ENCODE results near the gene CHAF1B.

CHAF1B gene

DNA sequence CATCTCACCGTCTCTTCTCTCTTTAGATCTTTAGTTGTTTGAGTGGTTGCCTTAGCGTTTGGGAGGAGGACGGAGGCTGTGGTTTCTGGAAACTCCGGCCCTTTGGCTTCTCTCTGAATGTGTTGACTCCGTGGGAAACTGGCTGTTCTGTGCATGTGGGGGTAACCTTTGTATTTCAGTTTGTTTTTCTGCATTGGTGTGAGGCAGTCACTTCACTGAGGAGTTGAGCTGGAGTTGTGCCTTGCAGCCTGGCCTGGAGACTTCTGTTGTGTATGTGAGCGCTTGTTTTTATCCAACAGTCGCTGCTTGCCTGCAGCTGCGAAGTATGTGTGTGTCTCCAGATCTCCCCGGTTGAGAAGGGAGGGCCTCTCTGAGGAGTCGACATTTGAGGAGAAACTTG lies 61.1 kb downstream of the CHAF1B start:
- CTCF ChIA-PET, result interaction anchor here (0.9 kb wide), 1 partner anchor 24 kb away, joined by 3 read pairs; no protein-coding TSS in a partner anchor
- no peaks in the 10 kb centered on the region for H3K4me1 ChIP-seq (ENCODE audit: control insufficient read depth, insufficient read depth, low read length)

More for the DNA sequence above, 61.1 kb downstream of the CHAF1B start:
- POLR2A ChIA-PET, result no interaction called here
- H3K4me3 ChIP-seq (ENCODE audit: low read depth, low read length), result no peak overlapping the region
- no peaks in the 10 kb centered on the region for H3K9me3 ChIP-seq (ENCODE audit: control insufficient read depth, insufficient read depth, low read depth, low read length)
- H3K27ac ChIP-seq (ENCODE audit: extremely low read depth, low read depth, low read length), result no peak overlapping the region
- TF ChIP-seq RBAK (tag by site-specific recombination; IDR thresholded peaks at IDR 0.05), result no peak
- TF ChIP-seq, protein P1, sequence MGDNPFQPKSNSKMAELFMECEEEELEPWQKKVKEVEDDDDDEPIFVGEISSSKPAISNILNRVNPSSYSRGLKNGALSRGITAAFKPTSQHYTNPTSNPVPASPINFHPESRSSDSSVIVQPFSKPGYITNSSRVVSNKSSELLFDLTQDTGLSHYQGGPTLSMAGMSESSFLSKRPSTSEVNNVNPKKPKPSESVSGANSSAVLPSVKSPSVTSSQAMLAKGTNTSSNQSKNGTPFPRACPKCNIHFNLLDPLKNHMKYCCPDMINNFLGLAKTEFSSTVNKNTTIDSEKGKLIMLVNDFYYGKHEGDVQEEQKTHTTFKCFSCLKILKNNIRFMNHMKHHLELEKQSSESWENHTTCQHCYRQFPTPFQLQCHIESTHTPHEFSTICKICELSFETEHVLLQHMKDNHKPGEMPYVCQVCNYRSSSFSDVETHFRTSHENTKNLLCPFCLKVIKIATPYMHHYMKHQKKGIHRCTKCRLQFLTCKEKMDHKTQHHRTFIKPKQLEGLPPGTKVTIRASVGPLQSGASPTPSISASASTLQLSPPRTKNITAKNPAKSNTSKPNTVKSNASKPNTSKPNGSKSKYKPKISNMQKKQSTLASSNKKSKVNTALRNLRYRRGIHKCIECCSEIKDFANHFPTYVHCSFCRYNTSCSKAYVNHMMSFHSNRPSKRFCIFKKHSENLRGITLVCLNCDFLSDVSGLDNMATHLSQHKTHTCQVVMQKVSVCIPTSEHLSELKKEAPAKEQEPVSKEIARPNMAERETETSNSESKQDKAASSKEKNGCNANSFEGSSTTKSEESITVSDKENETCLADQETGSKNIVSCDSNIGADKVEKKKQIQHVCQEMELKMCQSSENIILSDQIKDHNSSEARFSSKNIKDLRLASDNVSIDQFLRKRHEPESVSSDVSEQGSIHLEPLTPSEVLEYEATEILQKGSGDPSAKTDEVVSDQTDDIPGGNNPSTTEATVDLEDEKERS (tag by site-specific recombination; IDR thresholded peaks at IDR 0.05), result no peak
- no peak for TF ChIP-seq ZNF664 (tag by site-specific recombination; IDR thresholded peaks at IDR 0.05)
- TF ChIP-seq ZNF501 (tag by site-specific recombination; IDR thresholded peaks at IDR 0.05), result no peak
- TF ChIP-seq, protein P2, sequence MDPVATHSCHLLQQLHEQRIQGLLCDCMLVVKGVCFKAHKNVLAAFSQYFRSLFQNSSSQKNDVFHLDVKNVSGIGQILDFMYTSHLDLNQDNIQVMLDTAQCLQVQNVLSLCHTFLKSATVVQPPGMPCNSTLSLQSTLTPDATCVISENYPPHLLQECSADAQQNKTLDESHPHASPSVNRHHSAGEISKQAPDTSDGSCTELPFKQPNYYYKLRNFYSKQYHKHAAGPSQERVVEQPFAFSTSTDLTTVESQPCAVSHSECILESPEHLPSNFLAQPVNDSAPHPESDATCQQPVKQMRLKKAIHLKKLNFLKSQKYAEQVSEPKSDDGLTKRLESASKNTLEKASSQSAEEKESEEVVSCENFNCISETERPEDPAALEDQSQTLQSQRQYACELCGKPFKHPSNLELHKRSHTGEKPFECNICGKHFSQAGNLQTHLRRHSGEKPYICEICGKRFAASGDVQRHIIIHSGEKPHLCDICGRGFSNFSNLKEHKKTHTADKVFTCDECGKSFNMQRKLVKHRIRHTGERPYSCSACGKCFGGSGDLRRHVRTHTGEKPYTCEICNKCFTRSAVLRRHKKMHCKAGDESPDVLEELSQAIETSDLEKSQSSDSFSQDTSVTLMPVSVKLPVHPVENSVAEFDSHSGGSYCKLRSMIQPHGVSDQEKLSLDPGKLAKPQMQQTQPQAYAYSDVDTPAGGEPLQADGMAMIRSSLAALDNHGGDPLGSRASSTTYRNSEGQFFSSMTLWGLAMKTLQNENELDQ (tag by site-specific recombination; IDR thresholded peaks at IDR 0.05; ENCODE audit: low read depth), result no peak
- no peak for TF ChIP-seq PRDM10 (tag by site-specific recombination; IDR thresholded peaks at IDR 0.05)
- no peak for TF ChIP-seq ZNF549 (tag by site-specific recombination; IDR thresholded peaks at IDR 0.05)
- TF ChIP-seq ZNF26 (tag by site-specific recombination; IDR thresholded peaks at IDR 0.05), result no peak
- no peak for TF ChIP-seq ZNF174 (tag by site-specific recombination; IDR thresholded peaks at IDR 0.05)
- no peak for TF ChIP-seq ZNF658 (tag by site-specific recombination; IDR thresholded peaks at IDR 0.05)
- no peak for TF ChIP-seq ZNF10 (tag by site-specific recombination; IDR thresholded peaks at IDR 0.05)
- TF ChIP-seq ZFP3 (tag by site-specific recombination; IDR thresholded peaks at IDR 0.05; ENCODE audit: low read depth), result no peak
- TF ChIP-seq KLF17 (tag by site-specific recombination; IDR thresholded peaks at IDR 0.05), result no peak
- no peak for TF ChIP-seq ZNF654 (tag by site-specific recombination; IDR thresholded peaks at IDR 0.05; ENCODE audit: low read depth)
- no peak for TF ChIP-seq ZNF560 (tag by site-specific recombination; IDR thresholded peaks at IDR 0.05; ENCODE audit: borderline replicate concordance)
- no peak for TF ChIP-seq ZNF561 (tag by site-specific recombination; IDR thresholded peaks at IDR 0.05; ENCODE audit: borderline replicate concordance)
- TF ChIP-seq, protein P3, sequence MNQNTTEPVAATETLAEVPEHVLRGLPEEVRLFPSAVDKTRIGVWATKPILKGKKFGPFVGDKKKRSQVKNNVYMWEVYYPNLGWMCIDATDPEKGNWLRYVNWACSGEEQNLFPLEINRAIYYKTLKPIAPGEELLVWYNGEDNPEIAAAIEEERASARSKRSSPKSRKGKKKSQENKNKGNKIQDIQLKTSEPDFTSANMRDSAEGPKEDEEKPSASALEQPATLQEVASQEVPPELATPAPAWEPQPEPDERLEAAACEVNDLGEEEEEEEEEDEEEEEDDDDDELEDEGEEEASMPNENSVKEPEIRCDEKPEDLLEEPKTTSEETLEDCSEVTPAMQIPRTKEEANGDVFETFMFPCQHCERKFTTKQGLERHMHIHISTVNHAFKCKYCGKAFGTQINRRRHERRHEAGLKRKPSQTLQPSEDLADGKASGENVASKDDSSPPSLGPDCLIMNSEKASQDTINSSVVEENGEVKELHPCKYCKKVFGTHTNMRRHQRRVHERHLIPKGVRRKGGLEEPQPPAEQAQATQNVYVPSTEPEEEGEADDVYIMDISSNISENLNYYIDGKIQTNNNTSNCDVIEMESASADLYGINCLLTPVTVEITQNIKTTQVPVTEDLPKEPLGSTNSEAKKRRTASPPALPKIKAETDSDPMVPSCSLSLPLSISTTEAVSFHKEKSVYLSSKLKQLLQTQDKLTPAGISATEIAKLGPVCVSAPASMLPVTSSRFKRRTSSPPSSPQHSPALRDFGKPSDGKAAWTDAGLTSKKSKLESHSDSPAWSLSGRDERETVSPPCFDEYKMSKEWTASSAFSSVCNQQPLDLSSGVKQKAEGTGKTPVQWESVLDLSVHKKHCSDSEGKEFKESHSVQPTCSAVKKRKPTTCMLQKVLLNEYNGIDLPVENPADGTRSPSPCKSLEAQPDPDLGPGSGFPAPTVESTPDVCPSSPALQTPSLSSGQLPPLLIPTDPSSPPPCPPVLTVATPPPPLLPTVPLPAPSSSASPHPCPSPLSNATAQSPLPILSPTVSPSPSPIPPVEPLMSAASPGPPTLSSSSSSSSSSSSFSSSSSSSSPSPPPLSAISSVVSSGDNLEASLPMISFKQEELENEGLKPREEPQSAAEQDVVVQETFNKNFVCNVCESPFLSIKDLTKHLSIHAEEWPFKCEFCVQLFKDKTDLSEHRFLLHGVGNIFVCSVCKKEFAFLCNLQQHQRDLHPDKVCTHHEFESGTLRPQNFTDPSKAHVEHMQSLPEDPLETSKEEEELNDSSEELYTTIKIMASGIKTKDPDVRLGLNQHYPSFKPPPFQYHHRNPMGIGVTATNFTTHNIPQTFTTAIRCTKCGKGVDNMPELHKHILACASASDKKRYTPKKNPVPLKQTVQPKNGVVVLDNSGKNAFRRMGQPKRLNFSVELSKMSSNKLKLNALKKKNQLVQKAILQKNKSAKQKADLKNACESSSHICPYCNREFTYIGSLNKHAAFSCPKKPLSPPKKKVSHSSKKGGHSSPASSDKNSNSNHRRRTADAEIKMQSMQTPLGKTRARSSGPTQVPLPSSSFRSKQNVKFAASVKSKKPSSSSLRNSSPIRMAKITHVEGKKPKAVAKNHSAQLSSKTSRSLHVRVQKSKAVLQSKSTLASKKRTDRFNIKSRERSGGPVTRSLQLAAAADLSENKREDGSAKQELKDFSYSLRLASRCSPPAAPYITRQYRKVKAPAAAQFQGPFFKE (tag by site-specific recombination; IDR thresholded peaks at IDR 0.05; ENCODE audit: borderline replicate concordance), result no peak
- no peak for TF ChIP-seq MZF1 (tag by site-specific recombination; IDR thresholded peaks at IDR 0.05; ENCODE audit: borderline replicate concordance)
- TF ChIP-seq ZNF140 (tag by site-specific recombination; IDR thresholded peaks at IDR 0.05), result no peak
- H3K36me3 ChIP-seq (ENCODE audit: control insufficient read depth in 2 of 2, insufficient read depth in 1 of 2, low read length in 2 of 2), result no peaks in the 10 kb centered on the region
